Epithelial cell of esophagus (primary cell): ENCODE measurements around the gene CNOT2.

Experiments
- DNase-seq: peaks from one replicate; pipeline ENCODE4 v3.0.0; 2010; ENCODE audit warnings: low read depth
- H3K4me3 ChIP-seq: 2 replicates; pipeline ENCODE4 v1.5.1; 2011; ENCODE audit warnings: mild to moderate bottlenecking, low read length, control low read depth
- CTCF ChIP-seq: IDR thresholded peaks from 2 replicates; pipeline ENCODE4 v1.5.1; 2011; ENCODE audit warnings: low read depth, mild to moderate bottlenecking, low read length, control low read depth, inconsistent platforms; ENCODE audit not compliant: insufficient read depth; ENCODE audit errors: missing control alignments

Gene CNOT2

GRCh38 chr12:70330158-70330557 lies 86.9 kb downstream of the CNOT2 start:
- H3K4me3 ChIP-seq, result no peak overlapping the region

GRCh38 chr12:70332236-70332635 lies 89.0 kb downstream of the CNOT2 start:
- no peak overlapping the region for H3K4me3 ChIP-seq
- no peak for TF ChIP-seq CTCF
- peak; percentile 28 for DNase-seq

More at GRCh38 chr12:70330158-70330557, 86.9 kb downstream of the CNOT2 start:
- TF ChIP-seq CTCF, result no peak
- peak; percentile 20 for DNase-seq

GRCh38 chr12:70334742-70335141 lies 91.5 kb downstream of the CNOT2 start:
- DNase-seq, result no peak
- no peak for TF ChIP-seq CTCF
- H3K4me3 ChIP-seq, result no peak overlapping the region

GRCh38 chr12:70338531-70338930 lies 95.3 kb downstream of the CNOT2 start:
- no peak overlapping the region for H3K4me3 ChIP-seq
- no peak for TF ChIP-seq CTCF
- no peak for DNase-seq

- DNase-seq, result no peak
- no peak for TF ChIP-seq CTCF
- no peak overlapping the region for H3K4me3 ChIP-seq
These were observed 107.8 kb downstream of the CNOT2 start for GRCh38 chr12:70351076-70351475.

GRCh38 chr12:70353780-70354660 lies 110.8 kb downstream of the CNOT2 start:
- no peak for DNase-seq
- no peak overlapping the region for H3K4me3 ChIP-seq
- no peak for TF ChIP-seq CTCF

GRCh38 chr12:70354787-70355186 lies 111.6 kb downstream of the CNOT2 start:
- no peak overlapping the region for H3K4me3 ChIP-seq
- no peak for TF ChIP-seq CTCF
- no peak for DNase-seq
